IMR-90 (cell line): ENCODE results near the gene OR6C65.

ENCODE experiments used
- CEBPB ChIP-seq: IDR thresholded peaks from 2 replicates; pipeline ENCODE4 v1.6.1; 2012; ENCODE audit warnings: low read depth, low read length, improper control_type of control experiment
- CTCF ChIP-seq: conservative IDR thresholded peaks from 2 replicates; pipeline ENCODE4 v1.5.1; 2012; ENCODE audit warnings: mild to moderate bottlenecking, low read depth, low read length, improper control_type of control experiment
- FOS ChIP-seq: fragments of 150-350 bp; IDR thresholded peaks from 2 replicates; pipeline ENCODE4 v1.6.1; 2016; ENCODE audit warnings: low read depth, low read length
- MAFK ChIP-seq: IDR thresholded peaks from 2 replicates; pipeline ENCODE4 v1.6.1; 2012; ENCODE audit warnings: low read depth, low read length, improper control_type of control experiment
- POLR2A ChIP-seq: IDR thresholded peaks from 2 replicates; pipeline ENCODE4 v1.6.1; 2012; ENCODE audit warnings: mild to moderate bottlenecking, low read depth, low read length
- RAD21 ChIP-seq: IDR thresholded peaks from 2 replicates; pipeline ENCODE4 v1.6.1; 2012; ENCODE audit warnings: low read length, improper control_type of control experiment
- RFX5 ChIP-seq: IDR thresholded peaks from 2 replicates; pipeline ENCODE4 v1.8.0; 2012; ENCODE audit warnings: low read depth, mild to moderate bottlenecking, low read length, moderate library complexity
- SMC3 ChIP-seq: fragments of 150-350 bp; IDR thresholded peaks from 2 replicates; pipeline ENCODE4 v1.6.1; 2016; ENCODE audit warnings: low read depth, mild to moderate bottlenecking, antibody characterized with exemption, low read length, moderate library complexity
- TF ChIP-seq, protein P1 (sequence below): fragments of 150-350 bp; IDR thresholded peaks from 2 replicates; pipeline ENCODE4 v1.6.1; 2017; ENCODE audit warnings: mild to moderate bottlenecking, antibody characterized with exemption, low read length, low read depth

DNA sequence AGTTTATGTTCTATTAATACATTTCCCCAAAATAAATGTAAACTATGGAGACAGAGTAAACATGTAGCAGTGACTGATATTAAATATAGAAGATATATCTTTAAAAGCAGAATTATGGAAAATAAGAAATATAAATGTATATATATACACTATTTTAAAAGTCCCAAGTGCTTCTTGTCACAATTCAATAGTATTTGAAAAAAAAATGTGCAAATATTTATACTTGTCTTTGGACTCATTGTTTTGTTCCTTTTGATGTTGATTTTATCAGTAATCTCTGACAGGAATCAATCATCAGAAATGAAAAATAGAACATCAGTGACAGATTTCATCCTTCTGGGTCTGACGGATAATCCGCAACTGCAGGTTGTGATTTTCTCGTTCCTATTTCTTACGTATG lies 25.6 kb downstream of the OR6C65 start, which contains the start of gene OR6C76:
- TF ChIP-seq CTCF (no peak), RAD21 (no peak), POLR2A (no peak), CEBPB (no peak), MAFK (no peak), SMC3 (no peak), FOS (no peak), RFX5 (no peak)
- TF ChIP-seq, protein P1, sequence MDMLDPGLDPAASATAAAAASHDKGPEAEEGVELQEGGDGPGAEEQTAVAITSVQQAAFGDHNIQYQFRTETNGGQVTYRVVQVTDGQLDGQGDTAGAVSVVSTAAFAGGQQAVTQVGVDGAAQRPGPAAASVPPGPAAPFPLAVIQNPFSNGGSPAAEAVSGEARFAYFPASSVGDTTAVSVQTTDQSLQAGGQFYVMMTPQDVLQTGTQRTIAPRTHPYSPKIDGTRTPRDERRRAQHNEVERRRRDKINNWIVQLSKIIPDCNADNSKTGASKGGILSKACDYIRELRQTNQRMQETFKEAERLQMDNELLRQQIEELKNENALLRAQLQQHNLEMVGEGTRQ: no peak
